GM19351 (cell line): ENCODE measurements around the gene SLC9C1.

Source experiments
- ATAC-seq: cut with Tn5 transposase; IDR thresholded peaks from one replicate; pipeline ENCODE4 v1.9.1; 2021; ENCODE audit warnings: mild to moderate bottlenecking, moderate library complexity; ENCODE audit not compliant: unreplicated experiment

SLC9C1 gene

GRCh38 chr3:112307557-112307956 lies 13.5 kb upstream of the SLC9C1 start:
- no peak for ATAC-seq

- ATAC-seq: no peak
Measured at GRCh38 chr3:112306825-112307224, 12.8 kb upstream of the SLC9C1 start.

- no peak for ATAC-seq
Measured at GRCh38 chr3:112304611-112305010, 10.6 kb upstream of the SLC9C1 start.

- no peak for ATAC-seq
Measured at GRCh38 chr3:112303764-112304325, 9.8 kb upstream of the SLC9C1 start.

- no peak for ATAC-seq
Measured at GRCh38 chr3:112302881-112303763, 9.1 kb upstream of the SLC9C1 start.

GRCh38 chr3:112302150-112302830 lies 8.3 kb upstream of the SLC9C1 start:
- no peak for ATAC-seq

- no peak for ATAC-seq
Measured at GRCh38 chr3:112298781-112299180, 4.8 kb upstream of the SLC9C1 start.

GRCh38 chr3:112297714-112298113 lies 3.7 kb upstream of the SLC9C1 start:
- ATAC-seq: no peak

GRCh38 chr3:112289011-112289410 lies 5.0 kb downstream of the SLC9C1 start:
- ATAC-seq: no peak

- ATAC-seq: no peak
Measured at GRCh38 chr3:112280266-112280665, 13.8 kb downstream of the SLC9C1 start.

GRCh38 chr3:112273536-112273935 lies 20.5 kb downstream of the SLC9C1 start:
- no peak for ATAC-seq

GRCh38 chr3:112261742-112262141 lies 32.3 kb downstream of the SLC9C1 start:
- no peak for ATAC-seq

- no peak for ATAC-seq
Measured at GRCh38 chr3:112260563-112260962, 33.5 kb downstream of the SLC9C1 start.

GRCh38 chr3:112253301-112253971 lies 40.6 kb downstream of the SLC9C1 start:
- peak; percentile 84 for ATAC-seq

- ATAC-seq: peak; percentile 90
Measured at GRCh38 chr3:112247900-112248299, 46.1 kb downstream of the SLC9C1 start.

GRCh38 chr3:112247350-112247749 lies 46.7 kb downstream of the SLC9C1 start:
- ATAC-seq: no peak

GRCh38 chr3:112233083-112233482 lies 60.9 kb downstream of the SLC9C1 start:
- ATAC-seq: no peak

GRCh38 chr3:112231727-112232126 lies 62.3 kb downstream of the SLC9C1 start:
- ATAC-seq: no peak

- ATAC-seq: no peak
Measured at GRCh38 chr3:112230033-112230432, 64.0 kb downstream of the SLC9C1 start.

GRCh38 chr3:112228786-112229185 lies 65.2 kb downstream of the SLC9C1 start:
- ATAC-seq: no peak

- ATAC-seq: no peak
Measured at GRCh38 chr3:112200317-112200666, 93.7 kb downstream of the SLC9C1 start.
